Stimulated activated effector memory CD8-positive, alpha-beta T cell treated with anti-CD3 and anti-CD28 coated beads, Interleukin-12 subunit alpha, Interleukin-12 subunit beta, amount 100 ng/mL, for 72 hours (primary cell): ENCODE results near the gene ACKR3.

Source experiments
- ATAC-seq: fragments of 150-1000 bp; cut with Tn5 transposase; 2 replicates; pipeline ENCODE4 v1.10.0; 2021
- DNase-seq, 2 donors: peaks; one replicate each; pipeline ENCODE4 v3.0.0; 2021 to 2022; ENCODE audit warnings: low spot score in 2 of 2
- H3K27ac Mint-ChIP-seq: one replicate; pipeline ENCODE4 v1.8.0; 2022; ENCODE audit warnings: mild to moderate bottlenecking, mixed read lengths
- H3K36me3 Mint-ChIP-seq: one replicate; pipeline ENCODE4 v1.8.0; 2022; ENCODE audit warnings: mild to moderate bottlenecking, mixed read lengths
- H3K4me1 Mint-ChIP-seq: one replicate; pipeline ENCODE4 v1.8.0; 2022; ENCODE audit warnings: mixed read lengths
- H3K4me3 Mint-ChIP-seq: one replicate; pipeline ENCODE4 v1.8.0; 2022; ENCODE audit warnings: mild to moderate bottlenecking, mixed read lengths
- H3K9me3 Mint-ChIP-seq: one replicate; pipeline ENCODE4 v1.8.0; 2022; ENCODE audit warnings: mixed read lengths

The ACKR3 gene

DNA sequence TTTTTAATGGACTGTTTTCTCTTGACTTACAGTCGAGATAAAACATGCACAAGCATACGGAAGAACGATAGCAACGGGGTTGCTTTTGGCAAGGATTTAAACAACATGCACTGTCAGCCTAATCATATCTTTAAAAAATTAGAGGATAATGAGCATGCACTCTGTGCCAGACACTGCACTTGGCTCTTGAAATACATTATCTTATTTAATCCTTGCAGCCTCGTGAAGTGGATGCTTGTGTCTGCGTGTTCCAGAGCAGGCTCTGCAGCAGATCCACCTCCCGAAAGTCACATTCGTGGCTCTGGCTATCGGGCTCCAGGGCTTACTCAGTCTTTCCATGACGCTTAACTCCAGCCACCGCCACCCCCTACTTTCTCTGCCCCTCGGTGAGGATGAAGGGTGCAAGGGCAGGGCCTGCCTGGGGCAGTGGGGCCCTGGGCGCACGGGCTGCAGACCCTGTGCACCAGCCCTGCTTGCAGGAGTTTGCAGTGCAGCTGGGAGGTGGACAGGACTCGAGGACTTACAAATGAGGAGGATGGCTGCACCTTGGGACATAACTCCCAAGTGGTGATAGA, 61.7 kb downstream of the ACKR3 start:
- no peak for DNase-seq
- no peak overlapping the region for H3K27ac Mint-ChIP-seq
- H3K4me3 Mint-ChIP-seq = no peak overlapping the region
- H3K36me3 Mint-ChIP-seq = no peaks in the 10 kb centered on the region
- no peak for ATAC-seq
- H3K9me3 Mint-ChIP-seq = no peaks in the 10 kb centered on the region
- H3K4me1 Mint-ChIP-seq = peaks cover 10% of the 10 kb centered on the region

DNA sequence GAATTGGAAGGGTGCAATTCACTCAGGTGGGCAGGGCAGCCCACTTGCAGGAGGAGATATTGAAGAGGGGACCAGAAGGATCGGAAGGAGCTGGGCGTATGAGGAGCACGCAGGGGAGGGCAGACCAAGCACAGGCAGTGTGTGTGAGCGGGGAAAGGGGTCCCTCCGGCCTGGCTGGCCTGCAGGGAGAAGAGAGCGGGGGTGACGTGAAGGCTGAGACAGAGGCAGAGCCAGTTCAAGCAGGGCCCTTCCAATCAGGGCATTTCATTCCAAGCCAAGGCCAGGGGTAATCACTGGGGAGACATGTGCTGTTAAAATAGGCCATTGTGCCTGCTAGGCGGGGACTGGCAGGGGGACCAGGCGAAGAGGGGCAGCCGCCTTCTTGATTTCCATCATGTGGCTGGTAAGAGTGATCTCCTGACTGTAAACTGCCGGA, 62.2 kb downstream of the ACKR3 start:
- H3K4me1 Mint-ChIP-seq = peaks cover 10% of the 10 kb centered on the region
- H3K9me3 Mint-ChIP-seq = no peaks in the 10 kb centered on the region
- no peaks in the 10 kb centered on the region for H3K36me3 Mint-ChIP-seq
- DNase-seq (no peak), ATAC-seq (no peak)
- H3K27ac Mint-ChIP-seq = no peak overlapping the region
- no peak overlapping the region for H3K4me3 Mint-ChIP-seq
